DMS153 treated with DMSO at 0.1 percent for 48 hours (cell line): ENCODE measurements around the gene C8A.

Source experiments
- DNase-seq: peaks from one replicate; lab custom pipeline; 2025; ENCODE audit not compliant: unreplicated experiment; lab: John Stamatoyannopoulos, UW

Gene C8A

GRCh38 chr1:56965191-56965590, 110.6 kb downstream of the C8A start:
- no peak for DNase-seq

GRCh38 chr1:56965916-56966697, 111.5 kb downstream of the C8A start, which contains the start of gene C8B:
C8B (minus strand) TSS chr1:56966015; CDS start chr1:56965948, 67 bp downstream.
- no peak for DNase-seq

- DNase-seq = no peak
Observed at GRCh38 chr1:56966698-56966999, 112.1 kb downstream of the C8A start.

- DNase-seq = no peak
Observed at GRCh38 chr1:56967355-56967754, 112.8 kb downstream of the C8A start.
